Spleen (tissue), 7 donors: ENCODE results near the gene LAMC1.

ENCODE experiments used
- POLR2A ChIP-seq, 3 donors: fragments of 450-650 bp; IDR thresholded peaks; one replicate each; pipeline ENCODE4 v1.5.1; 2017; ENCODE audit warnings: antibody characterized with exemption in 3 of 3, mild to moderate bottlenecking in 1 of 3
- POLR2AphosphoS5 ChIP-seq, 3 donors: sonication (generic); formaldehyde crosslinking; IDR thresholded peaks; one replicate each; pipeline ENCODE4 v1.5.1; 2017; ENCODE audit warnings: antibody characterized with exemption in 3 of 3
- TF ChIP-seq, protein P1 (sequence below), 11 experiments: fragments of 200-600 bp in 7 of 11; fragments of 450-650 bp in 4 of 11; sonication (generic) in 4 of 11; IDR thresholded peaks in 8 of 11; conservative IDR thresholded peaks in 3 of 11; 1 replicate in 7 of 11; 2 replicates in 4 of 11; pipeline versions ENCODE4 v1.4.0 to v1.8.0; 2016 to 2021; ENCODE audit warnings: antibody characterized with exemption in 11 of 11, inconsistent platforms in 4 of 11, mild to moderate bottlenecking in 1 of 11
- donor health status: DM: no; HTN: no; CAD: no; lungs with moderate emphysema.
- donor health status: DM: no; HTN: no; CAD: no.
- donor health status: DM: no; HTN: no; CAD: no.

GRCh38 chr1:183089025-183089639, 65.9 kb downstream of the LAMC1 start:
- TF ChIP-seq, protein P1, sequence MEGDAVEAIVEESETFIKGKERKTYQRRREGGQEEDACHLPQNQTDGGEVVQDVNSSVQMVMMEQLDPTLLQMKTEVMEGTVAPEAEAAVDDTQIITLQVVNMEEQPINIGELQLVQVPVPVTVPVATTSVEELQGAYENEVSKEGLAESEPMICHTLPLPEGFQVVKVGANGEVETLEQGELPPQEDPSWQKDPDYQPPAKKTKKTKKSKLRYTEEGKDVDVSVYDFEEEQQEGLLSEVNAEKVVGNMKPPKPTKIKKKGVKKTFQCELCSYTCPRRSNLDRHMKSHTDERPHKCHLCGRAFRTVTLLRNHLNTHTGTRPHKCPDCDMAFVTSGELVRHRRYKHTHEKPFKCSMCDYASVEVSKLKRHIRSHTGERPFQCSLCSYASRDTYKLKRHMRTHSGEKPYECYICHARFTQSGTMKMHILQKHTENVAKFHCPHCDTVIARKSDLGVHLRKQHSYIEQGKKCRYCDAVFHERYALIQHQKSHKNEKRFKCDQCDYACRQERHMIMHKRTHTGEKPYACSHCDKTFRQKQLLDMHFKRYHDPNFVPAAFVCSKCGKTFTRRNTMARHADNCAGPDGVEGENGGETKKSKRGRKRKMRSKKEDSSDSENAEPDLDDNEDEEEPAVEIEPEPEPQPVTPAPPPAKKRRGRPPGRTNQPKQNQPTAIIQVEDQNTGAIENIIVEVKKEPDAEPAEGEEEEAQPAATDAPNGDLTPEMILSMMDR (IDR thresholded peaks at IDR 0.05 in 8 of 11, conservative IDR thresholded peaks at IDR 0.05 in 3 of 11), result no peak
- no peak for TF ChIP-seq POLR2A (IDR thresholded peaks at IDR 0.05)
- no peak for TF ChIP-seq POLR2AphosphoS5 (IDR thresholded peaks at IDR 0.05)
